Glutamatergic neuron (in vitro differentiated cells): ENCODE results near the gene TAF6. TPM values are rescaled to one million over a fixed set of nuclear protein-coding genes. Genes with fewer than 3 reads are reported as not detected.

Experiments
- DNase-seq: peaks from one replicate; pipeline ENCODE4 v3.0.0; 2022
- H3K27ac Mint-ChIP-seq: one replicate; pipeline ENCODE4 v1.8.0; 2020; ENCODE audit warnings: mild to moderate bottlenecking, mixed read lengths, inconsistent platforms; ENCODE audit not compliant: unreplicated experiment
- H3K27me3 Mint-ChIP-seq: one replicate; pipeline ENCODE4 v1.8.0; 2020; ENCODE audit warnings: mild to moderate bottlenecking, moderate library complexity, mixed read lengths, inconsistent platforms; ENCODE audit not compliant: unreplicated experiment
- H3K36me3 Mint-ChIP-seq: one replicate; pipeline ENCODE4 v1.8.0; 2020; ENCODE audit warnings: mild to moderate bottlenecking, mixed read lengths, inconsistent platforms; ENCODE audit not compliant: unreplicated experiment
- H3K4me1 Mint-ChIP-seq: one replicate; pipeline ENCODE4 v1.8.0; 2020; ENCODE audit warnings: mild to moderate bottlenecking, low read depth, mixed read lengths, inconsistent platforms; ENCODE audit not compliant: unreplicated experiment
- H3K4me3 Mint-ChIP-seq: one replicate; pipeline ENCODE4 v1.8.0; 2020; ENCODE audit warnings: mild to moderate bottlenecking, mixed read lengths, inconsistent platforms; ENCODE audit not compliant: unreplicated experiment
- H3K9me3 Mint-ChIP-seq: one replicate; pipeline ENCODE4 v1.8.0; 2020; ENCODE audit warnings: mild to moderate bottlenecking, moderate library complexity, mixed read lengths, inconsistent platforms; ENCODE audit not compliant: unreplicated experiment
- total RNA-seq: library from RNA; stranded (reverse); fragmentation: NEBNext Ultra II Directional; extraction: Animal tissue kit (Norgen Biotek cat#: 25700); gene quantifications from one replicate; pipeline ENCODE4 v1.2.1, GENCODE V29; 2021; ENCODE audit not compliant: unreplicated experiment
- TF ChIP-seq, protein P1 (sequence below): fragments of 200-600 bp; sonication (generic); IDR thresholded peaks from one replicate; pipeline ENCODE4 v1.5.0; 2021; ENCODE audit not compliant: partially characterized antibody, unreplicated experiment

The TAF6 gene
- total RNA-seq, 1 donor from 2014 or later: 63.1 TPM

DNA sequence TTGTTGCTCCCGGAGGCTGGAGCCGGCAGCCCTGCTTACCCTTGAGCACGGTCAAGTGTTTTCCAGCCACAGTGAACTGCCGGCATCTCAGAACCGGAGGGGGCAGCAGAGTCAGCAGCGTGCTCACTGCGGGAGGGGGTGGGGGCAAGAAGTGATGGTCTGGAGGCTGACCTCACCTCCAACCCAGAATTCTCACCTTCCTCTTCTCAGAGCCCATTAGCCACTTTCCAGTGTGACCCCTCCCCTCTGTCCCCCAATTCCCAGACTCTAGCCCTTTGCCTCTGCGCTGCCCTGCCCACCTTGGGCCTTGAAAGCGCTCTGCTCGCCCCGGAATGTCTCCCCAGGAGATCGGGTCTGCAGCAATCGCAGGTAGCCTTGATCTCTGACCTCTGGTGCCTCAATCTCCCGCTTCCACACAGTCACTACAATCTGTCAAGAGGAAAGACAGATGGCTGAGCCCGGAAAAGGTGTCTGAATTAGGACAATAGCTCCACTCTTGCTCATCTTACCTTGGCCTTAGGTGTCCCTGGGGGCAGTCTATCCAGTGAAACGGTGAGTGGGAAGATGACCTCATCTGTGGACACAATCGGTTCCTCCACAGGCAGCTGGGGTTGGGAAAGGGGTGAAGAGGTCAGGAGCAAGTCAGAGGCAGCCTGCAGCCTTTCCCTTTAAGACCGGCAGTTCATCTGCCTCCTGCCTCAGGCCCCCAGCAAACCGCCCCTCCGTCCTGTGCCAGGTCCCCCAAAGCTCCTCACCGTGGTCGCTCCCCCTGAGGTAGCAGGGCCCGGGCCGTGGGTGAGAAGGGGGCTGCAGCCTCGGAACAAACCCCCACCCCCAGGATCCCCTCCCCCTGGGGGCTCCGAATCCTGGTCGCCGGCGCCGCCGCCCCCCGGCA, 38.4 kb upstream of the TAF6 start:
- Mint-ChIP-seq H3K4me3 (peak overlapping the region; percentile 83), H3K27ac (peak overlapping the region; percentile 60), H3K27me3 (peaks cover 6% of the 10 kb centered on the region), H3K4me1 (peaks cover 6% of the 10 kb centered on the region), H3K36me3 (no peaks in the 10 kb centered on the region), H3K9me3 (peaks cover 4% of the 10 kb centered on the region)
- TF ChIP-seq, protein P1, sequence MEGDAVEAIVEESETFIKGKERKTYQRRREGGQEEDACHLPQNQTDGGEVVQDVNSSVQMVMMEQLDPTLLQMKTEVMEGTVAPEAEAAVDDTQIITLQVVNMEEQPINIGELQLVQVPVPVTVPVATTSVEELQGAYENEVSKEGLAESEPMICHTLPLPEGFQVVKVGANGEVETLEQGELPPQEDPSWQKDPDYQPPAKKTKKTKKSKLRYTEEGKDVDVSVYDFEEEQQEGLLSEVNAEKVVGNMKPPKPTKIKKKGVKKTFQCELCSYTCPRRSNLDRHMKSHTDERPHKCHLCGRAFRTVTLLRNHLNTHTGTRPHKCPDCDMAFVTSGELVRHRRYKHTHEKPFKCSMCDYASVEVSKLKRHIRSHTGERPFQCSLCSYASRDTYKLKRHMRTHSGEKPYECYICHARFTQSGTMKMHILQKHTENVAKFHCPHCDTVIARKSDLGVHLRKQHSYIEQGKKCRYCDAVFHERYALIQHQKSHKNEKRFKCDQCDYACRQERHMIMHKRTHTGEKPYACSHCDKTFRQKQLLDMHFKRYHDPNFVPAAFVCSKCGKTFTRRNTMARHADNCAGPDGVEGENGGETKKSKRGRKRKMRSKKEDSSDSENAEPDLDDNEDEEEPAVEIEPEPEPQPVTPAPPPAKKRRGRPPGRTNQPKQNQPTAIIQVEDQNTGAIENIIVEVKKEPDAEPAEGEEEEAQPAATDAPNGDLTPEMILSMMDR: no peak
- peak; percentile 50 for DNase-seq

GRCh38 chr7:100157069-100157333, 37.8 kb upstream of the TAF6 start:
- DNase-seq: no peak
- H3K27me3 Mint-ChIP-seq: peaks cover 6% of the 10 kb centered on the region
- peaks cover 4% of the 10 kb centered on the region for H3K9me3 Mint-ChIP-seq
- H3K4me1 Mint-ChIP-seq: peaks cover 6% of the 10 kb centered on the region
- peak overlapping the region; percentile 83 for H3K4me3 Mint-ChIP-seq
- no peak overlapping the region for H3K27ac Mint-ChIP-seq
- H3K36me3 Mint-ChIP-seq: no peaks in the 10 kb centered on the region
- TF ChIP-seq, protein P1: no peak

- H3K36me3 Mint-ChIP-seq: no peaks in the 10 kb centered on the region
These were observed 37.3 kb upstream of the TAF6 start for GRCh38 chr7:100156331-100157068.

DNA sequence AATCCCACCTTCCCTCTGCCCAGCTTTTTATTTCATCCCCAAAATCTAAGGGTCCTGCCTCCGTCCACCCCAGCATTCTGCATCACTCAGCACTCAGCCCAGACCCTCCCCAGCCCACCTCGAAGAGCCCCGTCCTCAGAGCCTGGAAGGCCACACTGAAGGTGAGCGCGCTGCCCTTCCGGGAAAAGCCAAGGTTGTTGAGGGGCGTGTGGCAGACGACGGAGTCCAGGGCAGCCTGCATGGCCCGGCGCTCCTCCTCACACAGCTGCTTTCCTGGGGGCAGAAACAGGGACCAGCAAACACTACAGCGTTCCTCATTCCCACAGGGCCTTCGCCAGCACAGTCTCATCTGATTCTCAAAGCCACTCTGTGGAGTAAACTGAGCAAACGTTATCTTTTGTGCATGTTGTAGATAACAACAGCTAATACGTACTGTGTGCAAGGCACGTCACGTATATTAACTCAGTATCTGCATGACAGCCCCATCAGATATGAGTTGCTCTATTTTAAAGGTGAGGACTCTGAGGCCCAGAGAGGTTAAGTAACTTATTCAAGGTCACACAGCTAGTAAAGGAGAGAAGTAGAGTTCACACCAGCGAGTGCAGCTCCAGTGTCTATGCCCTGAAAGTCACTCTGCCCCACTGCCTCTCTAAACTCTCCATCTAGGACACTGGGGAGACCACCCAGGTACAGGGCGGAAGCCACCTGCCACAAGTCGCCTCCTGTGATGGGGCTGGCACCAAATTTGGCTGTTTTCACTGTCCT, 36.6 kb upstream of the TAF6 start:
- DNase-seq: no peak
- H3K4me1 Mint-ChIP-seq: peaks cover 6% of the 10 kb centered on the region
- H3K9me3 Mint-ChIP-seq: peaks cover 4% of the 10 kb centered on the region
- TF ChIP-seq, protein P1: no peak
- no peak overlapping the region for H3K4me3 Mint-ChIP-seq
- no peaks in the 10 kb centered on the region for H3K36me3 Mint-ChIP-seq
- peaks cover 4% of the 10 kb centered on the region for H3K27me3 Mint-ChIP-seq
- no peak overlapping the region for H3K27ac Mint-ChIP-seq

More at GRCh38 chr7:100156331-100157068, 37.3 kb upstream of the TAF6 start:
- no peak for DNase-seq
- peaks cover 4% of the 10 kb centered on the region for H3K27me3 Mint-ChIP-seq
- H3K27ac Mint-ChIP-seq: peak overlapping the region; percentile 64
- H3K4me1 Mint-ChIP-seq: peaks cover 6% of the 10 kb centered on the region
- peaks cover 4% of the 10 kb centered on the region for H3K9me3 Mint-ChIP-seq
- TF ChIP-seq, protein P1: no peak
- peak overlapping the region; percentile 83 for H3K4me3 Mint-ChIP-seq
